GM12892 (cell line): ENCODE results near the gene NBPF4.

Experiments used
- POLR2A ChIP-seq: IDR thresholded peaks from 2 replicates; pipeline ENCODE4 v1.6.1; 2011; ENCODE audit warnings: low read depth, low read length, control low read depth
- TAF1 ChIP-seq: IDR thresholded peaks from 2 replicates; pipeline ENCODE4 v1.6.1; 2011; ENCODE audit warnings: low read depth, mild to moderate bottlenecking, control low read depth, low read length, borderline replicate concordance

- no peak for TF ChIP-seq POLR2A
- TF ChIP-seq TAF1 = no peak
Measured at GRCh38 chr1:108199781-108200686, 43.8 kb downstream of the NBPF4 start, which contains the start of gene SLC25A24.
